Ovary (tissue), 9 donors: Measurements from ENCODE around the gene BHLHE23. TPM values are rescaled to one million over a fixed set of nuclear protein-coding genes. Genes with fewer than 3 reads are reported as not detected.

Experiments
- DNase-seq, 5 donors: peaks; one replicate each; pipeline ENCODE4 v3.0.0-alpha.2; 2019 to 2020
- H3K27ac ChIP-seq, 2 donors: fragments of 200-600 bp; one replicate each; pipeline versions ENCODE4 v1.5.1 to v1.8.0; 2019 to 2022
- H3K27me3 ChIP-seq: fragments of 200-600 bp; one replicate; pipeline ENCODE4 v1.8.0; 2022
- H3K36me3 ChIP-seq: fragments of 200-600 bp; sonication (generic); one replicate; pipeline ENCODE4 v1.5.1; 2019
- H3K4me1 ChIP-seq: one replicate; pipeline ENCODE4 v1.8.1; 2013; ENCODE audit warnings: mild to moderate bottlenecking, moderate library complexity; ENCODE audit not compliant: insufficient read depth
- H3K4me3 ChIP-seq: fragments of 200-600 bp; sonication (generic); one replicate; pipeline ENCODE4 v1.5.1; 2017
- H3K9me3 ChIP-seq, 2 donors: fragments of 200-600 bp in 1 of 2; sonication (generic) in 1 of 2; one replicate each; pipeline versions ENCODE4 v1.5.1 to v1.8.1; 2013 to 2019; ENCODE audit warnings: mild to moderate bottlenecking in 1 of 2, moderate library complexity in 1 of 2
- CTCF ChIP-seq, 3 donors: fragments of 450-650 bp in 2 of 3; fragments of 200-600 bp in 1 of 3; IDR thresholded peaks; one replicate each; pipeline versions ENCODE4 v1.5.1 to v1.8.0; 2016 to 2022; ENCODE audit warnings: antibody characterized with exemption in 3 of 3, mild to moderate bottlenecking in 1 of 3
- EP300 ChIP-seq: sonication (generic); formaldehyde crosslinking; IDR thresholded peaks from one replicate; pipeline ENCODE4 v1.6.1; 2017; ENCODE audit warnings: antibody characterized with exemption
- POLR2A ChIP-seq: fragments of 450-650 bp; IDR thresholded peaks from one replicate; pipeline ENCODE4 v1.6.1; 2017; ENCODE audit warnings: antibody characterized with exemption, mild to moderate bottlenecking, moderate library complexity
- WGBS, 3 donors: extraction: QIAGEN DNeasy Blood & Tissue Kit in 1 of 3; methylation state at CpG; one replicate each; pipeline versions ENCODE4 v1.1.5 to v1.1.7; 2013 to 2017; 5-methylcytosine and 5-hydroxymethylcytosine counted together
- intact Hi-C, 4 donors: fragments of 100-400 bp; cut with DNase I; formaldehyde crosslinking; loops; one replicate each; pipeline versions ENCODE4 v1.11.0 to v1.15.1; 2022 to 2023
- polyA plus RNA-seq, 2 donors: library from polyadenylated mRNA; stranded (reverse); fragments of 200-250 nt in 1 of 2; fragments of 350-450 nt in 1 of 2; fragmentation: Illumina TruSeq in 1 of 2; extraction: RNeasy Lipid Tissue Mini Kit (QIAGEN cat#74804) in 1 of 2; gene quantifications; one replicate each; pipeline ENCODE4 v1.2.3, GENCODE V29; 2013 to 2014
- total RNA-seq, 7 donors: library from RNA; depleted of rRNA in 2 of 7; stranded (reverse); fragments of >200 nt in 2 of 7; fragmentation: NEBNext Ultra II Directional in 3 of 7; extraction: Animal tissue kit (Norgen Biotek cat#: 25700) in 3 of 7; gene quantifications; one replicate each; pipeline versions ENCODE4 v1.1.0 to v1.2.4, GENCODE V29; 2016 to 2023
- donor health status: DM: no; HTN: no; CAD: no; lungs with moderate emphysema.
- donor health status: DM: no; HTN: no; CAD: no.
- donor health status: Bipolar disorder and iron deficiency.
- donor health status: DM: yes; HTN: yes; CAD: no.
- donor health status: DM: no; HTN: no; CAD: no.
- donor health status: DM: yes; HTN: yes; CAD: no.

Gene BHLHE23
- total and polyA plus RNA-seq, 9 donors, result not detected

- no peak overlapping the region for H3K27ac ChIP-seq
- WGBS, 3 donors, result 36 to 43% (median 39%) methylated on average over 9 of the region's 9 CpGs
- H3K9me3 ChIP-seq, result no peaks in the 10 kb centered on the region
- peaks cover 5% of the 10 kb centered on the region for H3K4me1 ChIP-seq
- intact Hi-C loops, result no loop called here
- no peaks in the 10 kb centered on the region for H3K36me3 ChIP-seq
- no peak for DNase-seq
- no peaks in the 10 kb centered on the region for H3K27me3 ChIP-seq
- H3K4me3 ChIP-seq, result no peak overlapping the region
- no peak for TF ChIP-seq CTCF (IDR thresholded peaks at IDR 0.05)
These were observed 30.8 kb downstream of the BHLHE23 start for GRCh38 chr20:62975812-62976508.

GRCh38 chr20:62975251-62975760 is 31.5 kb downstream of the BHLHE23 start:
- H3K9me3 ChIP-seq, result no peaks in the 10 kb centered on the region
- no peaks in the 10 kb centered on the region for H3K27me3 ChIP-seq
- intact Hi-C loops, result no loop called here
- whole genome bisulfite sequencing, 3 donors, result 41 to 51% (median 45%) methylated on average over 7 to 10 of the region's 10 CpGs
- no peak for TF ChIP-seq CTCF (IDR thresholded peaks at IDR 0.05)
- no peak for TF ChIP-seq POLR2A
- TF ChIP-seq EP300, result no peak
- H3K27ac ChIP-seq, result no peak overlapping the region
- no peak overlapping the region for H3K4me3 ChIP-seq
- no peak for DNase-seq
- H3K4me1 ChIP-seq, result peaks cover 5% of the 10 kb centered on the region
- no peaks in the 10 kb centered on the region for H3K36me3 ChIP-seq

- no peaks in the 10 kb centered on the region for H3K27me3 ChIP-seq
- intact Hi-C loops, result loop anchor here in 2 of 4 donors (2.0 kb wide), 2 partner anchors 36 to 38 kb away; no protein-coding TSS in a partner anchor
These were observed 33.7 kb downstream of the BHLHE23 start for GRCh38 chr20:62972845-62973745.

More at GRCh38 chr20:62972845-62973745, 33.7 kb downstream of the BHLHE23 start:
- H3K4me3 ChIP-seq, result no peak overlapping the region
- H3K27ac ChIP-seq, result no peak overlapping the region
- H3K36me3 ChIP-seq, result no peaks in the 10 kb centered on the region
- H3K9me3 ChIP-seq, result no peaks in the 10 kb centered on the region
- H3K4me1 ChIP-seq, result peaks cover 5% of the 10 kb centered on the region
- DNase-seq, result no peak
- TF ChIP-seq EP300 (no peak), POLR2A (no peak), CTCF (IDR thresholded peaks at IDR 0.05) (no peak)
- WGBS, 3 donors, result 7 to 13% (median 13%) methylated on average over 48 of the region's 48 CpGs
